Ovary (tissue), 3 donors: ENCODE data around the gene AMER1.

Experiments used
- CTCF ChIP-seq, 3 donors: fragments of 450-650 bp in 2 of 3; fragments of 200-600 bp in 1 of 3; IDR thresholded peaks; one replicate each; pipeline versions ENCODE4 v1.5.1 to v1.8.0; 2016 to 2022; ENCODE audit warnings: antibody characterized with exemption in 3 of 3, mild to moderate bottlenecking in 1 of 3
- POLR2A ChIP-seq: fragments of 450-650 bp; IDR thresholded peaks from one replicate; pipeline ENCODE4 v1.6.1; 2017; ENCODE audit warnings: antibody characterized with exemption, mild to moderate bottlenecking, moderate library complexity
- donor health status: DM: no; HTN: no; CAD: no.

- TF ChIP-seq POLR2A (no peak), CTCF (IDR thresholded peaks at IDR 0.05) (no peak)
Observed at GRCh38 chrX:64204252-64204651, 1.3 kb downstream of the AMER1 start.
